Endothelial cell of umbilical vein (primary cell): ENCODE results near the gene ZNF248.

Source experiments
- EZH2 ChIP-seq: IDR thresholded peaks from 2 replicates; pipeline ENCODE4 v1.6.1; 2012; ENCODE audit warnings: borderline replicate concordance, low read depth, mild to moderate bottlenecking, moderate library complexity, low read length, inconsistent platforms; ENCODE audit not compliant: severe bottlenecking
- GATA2 ChIP-seq: IDR thresholded peaks from 2 replicates; pipeline ENCODE4 v1.7.0; 2011; ENCODE audit warnings: low read depth, mild to moderate bottlenecking, moderate library complexity, mixed read lengths, low read length; ENCODE audit not compliant: insufficient read length, insufficient read depth
- JUN ChIP-seq: IDR thresholded peaks from 2 replicates; pipeline ENCODE4 v1.6.1; 2011; ENCODE audit warnings: borderline replicate concordance, low read depth; ENCODE audit not compliant: insufficient read length, insufficient read depth
- MAX ChIP-seq: IDR thresholded peaks from 2 replicates; pipeline ENCODE4 v1.6.1; 2011; ENCODE audit not compliant: insufficient read depth, insufficient read length
- MYC ChIP-seq: IDR thresholded peaks from one replicate; pipeline ENCODE4 v1.6.1; 2011; ENCODE audit warnings: mild to moderate bottlenecking, low read depth, low read length
- POLR2A ChIP-seq: IDR thresholded peaks from 2 replicates; pipeline ENCODE4 v1.6.1; 2012; ENCODE audit warnings: low read depth, mild to moderate bottlenecking, control low read depth, low read length
- POLR2AphosphoS5 ChIP-seq: IDR thresholded peaks from 2 replicates; pipeline ENCODE4 v1.6.1; 2012; ENCODE audit warnings: low read depth, mild to moderate bottlenecking, control low read depth, low read length, moderate library complexity; ENCODE audit not compliant: insufficient read depth
- TF ChIP-seq, protein P1 (sequence below), 2 donors: IDR thresholded peaks; 1 replicate in 1 of 2; 2 replicates in 1 of 2; pipeline ENCODE4 v1.5.1; 2011; ENCODE audit warnings: low read length in 2 of 2, mild to moderate bottlenecking in 2 of 2, moderate library complexity in 2 of 2, control low read depth in 1 of 2, inconsistent platforms in 1 of 2, low read depth in 1 of 2; ENCODE audit not compliant: insufficient read depth in 1 of 2; ENCODE audit errors: extremely low read depth in 1 of 2

DNA sequence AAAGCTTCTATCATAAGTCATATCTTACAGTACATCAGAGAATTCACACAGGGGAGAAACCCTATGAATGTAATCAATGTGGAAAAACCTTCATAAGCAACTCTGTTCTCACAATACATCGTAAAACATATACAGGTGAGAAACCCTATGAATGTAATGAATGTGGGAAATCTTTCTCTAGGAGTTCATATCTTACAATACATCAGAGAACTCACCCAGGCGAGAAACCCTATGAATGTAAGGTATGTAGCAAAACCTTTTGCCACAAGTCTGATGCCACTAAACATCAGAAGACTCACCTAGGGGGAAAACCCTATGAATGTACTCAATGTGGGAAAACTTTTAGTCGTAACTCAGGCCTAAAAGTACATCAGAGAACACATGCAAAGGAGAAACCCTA is 38.3 kb upstream of the ZNF248 start:
- TF ChIP-seq, protein P1, sequence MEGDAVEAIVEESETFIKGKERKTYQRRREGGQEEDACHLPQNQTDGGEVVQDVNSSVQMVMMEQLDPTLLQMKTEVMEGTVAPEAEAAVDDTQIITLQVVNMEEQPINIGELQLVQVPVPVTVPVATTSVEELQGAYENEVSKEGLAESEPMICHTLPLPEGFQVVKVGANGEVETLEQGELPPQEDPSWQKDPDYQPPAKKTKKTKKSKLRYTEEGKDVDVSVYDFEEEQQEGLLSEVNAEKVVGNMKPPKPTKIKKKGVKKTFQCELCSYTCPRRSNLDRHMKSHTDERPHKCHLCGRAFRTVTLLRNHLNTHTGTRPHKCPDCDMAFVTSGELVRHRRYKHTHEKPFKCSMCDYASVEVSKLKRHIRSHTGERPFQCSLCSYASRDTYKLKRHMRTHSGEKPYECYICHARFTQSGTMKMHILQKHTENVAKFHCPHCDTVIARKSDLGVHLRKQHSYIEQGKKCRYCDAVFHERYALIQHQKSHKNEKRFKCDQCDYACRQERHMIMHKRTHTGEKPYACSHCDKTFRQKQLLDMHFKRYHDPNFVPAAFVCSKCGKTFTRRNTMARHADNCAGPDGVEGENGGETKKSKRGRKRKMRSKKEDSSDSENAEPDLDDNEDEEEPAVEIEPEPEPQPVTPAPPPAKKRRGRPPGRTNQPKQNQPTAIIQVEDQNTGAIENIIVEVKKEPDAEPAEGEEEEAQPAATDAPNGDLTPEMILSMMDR (IDR thresholded peaks at IDR 0.05; ENCODE audit: extremely low read depth in 1 of 2, insufficient read depth in 1 of 2, low read depth in 1 of 2, low read length in 2 of 2): no peak
- TF ChIP-seq EZH2: no peak
- TF ChIP-seq POLR2AphosphoS5: no peak
- TF ChIP-seq POLR2A: no peak
- TF ChIP-seq JUN: no peak
- no peak for TF ChIP-seq MYC
- TF ChIP-seq MAX: no peak
- no peak for TF ChIP-seq GATA2
